Left hindlimb (tissue), 1 donor: ENCODE data around the gene DBN1.
A peak's percentile ranks its signal among the peaks of the same experiment; 100 is the strongest.
"Not testable (repeated sequence)": the region's sequence is repeated elsewhere in the genome, so short reads cannot be mapped to it uniquely, and the experiment has no call there.

ENCODE experiments used
- DNase-seq: peaks from one replicate; pipeline ENCODE4 v3.0.0-alpha.2; 2018

Gene DBN1

DNA sequence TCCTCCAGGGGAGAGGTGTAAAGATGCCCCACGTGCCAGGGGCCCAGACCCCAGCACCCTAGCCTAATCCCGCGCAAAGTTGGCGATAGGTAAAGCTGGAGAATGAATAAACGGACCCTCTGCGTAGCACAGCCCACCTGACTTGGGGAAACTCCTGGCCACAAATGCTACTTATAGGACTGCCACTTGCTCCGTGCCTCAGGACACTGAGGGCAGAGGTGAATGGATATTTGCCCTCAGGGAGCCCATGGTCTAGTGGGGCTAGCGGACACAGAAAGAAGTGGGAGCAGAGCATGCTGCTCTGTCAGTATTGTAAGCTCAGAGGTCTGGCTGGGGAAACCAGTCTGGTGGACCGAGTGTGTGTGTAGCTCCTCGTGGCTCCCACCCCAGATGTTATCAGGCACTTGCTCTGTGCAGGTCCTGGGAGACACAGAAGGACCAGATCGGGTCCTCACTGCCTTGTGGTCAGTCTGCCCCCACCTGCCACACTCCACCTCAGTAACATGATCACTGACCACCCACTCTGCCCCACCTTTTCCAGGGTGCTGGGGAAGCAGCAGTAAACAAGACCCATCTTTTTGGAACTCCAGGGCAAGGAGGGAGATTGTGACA, 46.1 kb downstream of the DBN1 start:
- no peak for DNase-seq

DNA sequence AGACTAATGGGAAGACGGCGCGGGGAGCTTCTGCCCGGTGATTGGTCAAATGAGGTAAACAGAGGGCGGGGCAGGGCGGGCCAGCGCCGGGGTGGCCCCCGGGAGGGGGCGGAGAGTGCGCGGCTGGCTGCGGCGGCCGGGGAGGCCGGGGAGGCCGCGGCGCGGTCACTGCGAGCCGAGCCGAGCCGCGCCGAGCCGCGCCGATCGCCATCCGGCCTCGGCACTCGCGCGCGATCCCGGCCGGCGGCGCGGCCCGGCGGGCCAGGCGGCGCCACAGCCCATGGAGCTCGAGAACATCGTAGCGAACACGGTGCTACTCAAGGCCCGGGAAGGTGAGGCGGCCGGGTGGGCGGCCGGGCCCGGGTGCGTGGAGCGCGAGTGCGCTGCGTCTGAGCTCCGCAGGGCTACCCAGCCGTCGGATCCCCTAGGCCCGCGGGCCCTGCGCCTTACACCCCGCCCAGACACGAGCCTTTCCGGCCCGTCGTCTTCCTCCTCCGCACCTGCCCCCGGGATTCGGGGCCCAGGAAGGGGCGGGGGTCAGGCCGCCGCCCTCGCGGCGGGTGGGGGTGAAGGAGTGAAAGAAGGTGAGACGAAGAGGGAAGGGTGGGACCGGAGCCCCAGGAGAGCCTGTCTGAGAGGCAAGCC, 46.7 kb downstream of the DBN1 start, which contains the start of gene GRK6:
Gene GRK6, plus strand, starts transcription at position 111 of the 645 bp plus-strand sequence. Its CDS starts 170 bp downstream, at position 281.
- DNase-seq = no peak

DNA sequence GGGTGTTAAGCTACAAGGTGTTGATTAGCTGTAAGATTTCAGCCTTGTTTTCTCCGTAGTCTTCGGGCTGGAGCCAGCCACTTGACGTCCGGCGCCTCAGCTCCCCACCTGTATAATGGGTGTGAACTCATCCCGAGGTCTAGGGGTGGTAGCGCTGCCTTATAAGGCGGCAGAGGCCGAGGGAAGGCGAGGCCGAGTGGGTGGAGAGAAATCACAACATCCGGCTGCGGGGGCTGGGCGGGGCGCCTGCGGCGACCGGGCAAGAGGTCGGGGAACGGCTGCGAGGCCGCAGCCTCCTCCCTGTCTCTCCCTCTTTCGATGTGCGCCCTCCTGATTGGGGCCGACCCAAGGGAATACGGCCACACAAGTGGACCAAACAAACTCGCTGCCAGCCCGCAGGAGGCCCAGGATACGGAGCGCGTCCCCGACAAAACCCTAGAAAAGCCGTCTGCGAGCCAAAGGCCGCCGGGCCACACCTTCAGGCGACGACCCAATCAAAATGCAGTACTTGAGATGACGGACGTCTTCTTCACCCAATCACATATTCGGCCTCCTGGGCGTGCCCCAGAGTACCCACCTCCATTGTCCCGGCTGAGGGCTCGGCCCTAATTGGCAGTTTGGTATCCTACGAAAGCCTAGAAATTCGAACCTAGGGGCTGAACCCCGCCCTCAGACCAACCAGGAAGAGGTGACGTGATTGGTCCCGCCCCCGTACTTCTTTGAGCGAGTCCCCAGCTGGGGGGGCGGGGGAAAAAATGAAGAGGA, 47.5 kb downstream of the DBN1 start:
- peak; percentile 100 for DNase-seq

DNA sequence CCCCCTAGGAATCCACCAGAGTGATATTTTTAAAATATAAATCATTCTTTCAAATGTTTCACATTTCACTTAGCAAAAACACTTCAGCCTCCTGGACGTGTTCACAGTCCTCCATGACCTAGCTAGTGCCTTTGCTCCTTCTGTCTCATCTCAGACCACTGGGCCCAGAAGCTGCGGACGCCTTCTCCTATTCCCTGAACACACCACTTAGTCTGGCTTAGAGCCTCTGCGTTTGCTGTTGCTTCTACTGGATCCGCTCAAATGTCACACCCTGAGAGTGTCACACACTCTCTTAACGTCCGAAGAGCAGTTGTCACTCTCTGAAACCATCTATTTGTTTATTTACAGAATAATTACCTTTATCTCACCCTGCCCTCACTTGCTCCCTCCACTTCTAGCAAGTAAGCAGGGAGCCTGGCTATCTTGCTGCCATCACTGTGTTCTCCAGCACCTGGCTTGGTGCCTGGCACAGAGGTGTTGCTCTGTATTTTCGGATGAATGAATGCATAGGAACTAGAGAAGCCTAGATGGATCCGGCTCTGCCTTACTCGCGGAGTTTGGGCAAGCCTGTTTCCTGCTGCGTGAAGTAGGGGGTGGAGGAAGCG, 48.1 kb downstream of the DBN1 start:
- DNase-seq = no peak

GRCh38 chr5:177423671-177424070, 49.8 kb downstream of the DBN1 start:
- no peak for DNase-seq

DNA sequence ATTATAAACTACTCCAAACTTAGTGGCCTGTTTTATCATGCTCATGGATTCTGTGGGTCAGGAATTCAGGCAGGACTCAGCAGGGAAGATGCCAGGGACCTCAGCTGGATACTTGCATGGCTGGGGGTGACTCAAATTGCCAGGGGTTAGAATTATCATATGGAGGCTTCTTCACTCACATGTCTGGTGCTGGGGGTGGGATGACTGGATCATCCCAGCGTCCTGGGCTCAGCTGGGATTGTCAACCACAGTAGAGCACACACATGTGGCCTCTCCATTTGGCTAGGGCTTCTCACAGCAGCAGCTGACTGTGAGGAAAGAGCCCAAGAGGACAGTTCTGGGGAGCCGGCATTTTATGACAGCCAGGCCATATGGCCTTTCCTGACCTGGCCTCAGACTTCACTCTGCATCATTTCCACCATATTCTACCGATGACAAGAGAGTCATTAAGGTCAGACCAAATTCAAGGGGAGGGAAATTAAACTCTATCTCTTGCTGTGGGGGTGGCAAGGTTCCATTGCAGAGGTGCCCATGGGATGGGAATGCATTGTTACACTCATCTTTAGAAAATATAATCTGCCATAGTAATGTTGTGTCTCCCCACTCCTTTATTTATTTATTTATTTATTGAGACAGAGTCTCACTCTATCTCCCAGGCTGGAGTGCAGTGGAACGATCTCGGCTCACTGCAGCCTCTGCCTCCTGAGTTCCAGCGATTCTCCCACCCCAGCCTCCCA, 52.2 kb downstream of the DBN1 start:
- DNase-seq = no peak

- not testable (repeated sequence) for DNase-seq
Observed at GRCh38 chr5:177420472-177420871, 53.0 kb downstream of the DBN1 start.

GRCh38 chr5:177419046-177419445, 54.4 kb downstream of the DBN1 start:
- no peak for DNase-seq

- not testable (repeated sequence) for DNase-seq
Observed at GRCh38 chr5:177417081-177417480, 56.4 kb downstream of the DBN1 start.

GRCh38 chr5:177414481-177414880, 59.0 kb downstream of the DBN1 start:
- DNase-seq = no peak

GRCh38 chr5:177412603-177413233, 60.7 kb downstream of the DBN1 start:
- no peak for DNase-seq

GRCh38 chr5:177410575-177410974, 62.9 kb downstream of the DBN1 start:
- DNase-seq = no peak

DNA sequence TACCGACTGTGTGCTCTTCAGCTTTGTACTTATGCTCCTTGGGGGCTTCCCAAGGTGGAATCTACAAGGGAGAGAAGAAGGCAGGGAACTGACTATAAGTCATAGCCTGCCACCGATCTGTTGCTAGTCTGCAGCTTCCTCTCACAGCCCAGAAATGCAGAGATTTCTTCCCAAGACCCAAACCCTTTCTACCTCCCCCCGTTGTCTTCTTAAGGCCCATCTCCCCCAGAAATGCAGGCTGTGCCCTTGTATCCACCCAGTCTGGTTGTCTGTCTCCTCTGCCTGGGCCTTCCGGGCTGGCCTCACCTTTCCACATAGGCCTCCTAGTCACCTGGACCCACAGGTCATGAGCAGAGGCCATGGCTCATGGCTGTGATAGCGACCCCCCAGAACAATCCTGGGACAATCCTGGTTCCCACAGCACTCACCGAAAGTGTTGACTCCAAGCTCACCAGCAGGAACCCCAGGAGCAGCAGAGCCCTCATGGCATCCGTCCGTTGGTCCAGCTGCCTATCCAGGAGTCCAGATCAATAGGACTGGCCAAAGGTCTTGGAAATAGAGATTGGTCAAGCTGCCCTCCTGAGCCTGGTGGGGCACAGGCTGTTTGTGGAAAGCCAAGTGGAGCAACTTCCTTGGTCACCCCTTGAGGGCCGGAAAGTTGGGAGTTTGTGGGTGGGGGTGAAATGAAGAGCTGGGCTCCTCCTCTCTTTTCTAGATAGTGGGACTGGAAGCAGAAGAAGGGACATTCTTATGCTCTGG, 64.2 kb downstream of the DBN1 start, which contains the start of gene F12:
Gene F12, minus strand, starts transcription at position 522 of the 759 bp plus-strand sequence. Its CDS starts 37 bp downstream, at position 485.
- DNase-seq = no peak
